ENCODE results near the gene CD164. TPM values are rescaled to one million over a fixed set of nuclear protein-coding genes. Genes with fewer than 3 reads are reported as not detected.

Gene CD164
- total and polyA plus RNA-seq, 2 of the 13 experiments (the other 11 are each of a cell fraction or from before 2014, with no cell fraction given): 222 to 293 TPM

DNA sequence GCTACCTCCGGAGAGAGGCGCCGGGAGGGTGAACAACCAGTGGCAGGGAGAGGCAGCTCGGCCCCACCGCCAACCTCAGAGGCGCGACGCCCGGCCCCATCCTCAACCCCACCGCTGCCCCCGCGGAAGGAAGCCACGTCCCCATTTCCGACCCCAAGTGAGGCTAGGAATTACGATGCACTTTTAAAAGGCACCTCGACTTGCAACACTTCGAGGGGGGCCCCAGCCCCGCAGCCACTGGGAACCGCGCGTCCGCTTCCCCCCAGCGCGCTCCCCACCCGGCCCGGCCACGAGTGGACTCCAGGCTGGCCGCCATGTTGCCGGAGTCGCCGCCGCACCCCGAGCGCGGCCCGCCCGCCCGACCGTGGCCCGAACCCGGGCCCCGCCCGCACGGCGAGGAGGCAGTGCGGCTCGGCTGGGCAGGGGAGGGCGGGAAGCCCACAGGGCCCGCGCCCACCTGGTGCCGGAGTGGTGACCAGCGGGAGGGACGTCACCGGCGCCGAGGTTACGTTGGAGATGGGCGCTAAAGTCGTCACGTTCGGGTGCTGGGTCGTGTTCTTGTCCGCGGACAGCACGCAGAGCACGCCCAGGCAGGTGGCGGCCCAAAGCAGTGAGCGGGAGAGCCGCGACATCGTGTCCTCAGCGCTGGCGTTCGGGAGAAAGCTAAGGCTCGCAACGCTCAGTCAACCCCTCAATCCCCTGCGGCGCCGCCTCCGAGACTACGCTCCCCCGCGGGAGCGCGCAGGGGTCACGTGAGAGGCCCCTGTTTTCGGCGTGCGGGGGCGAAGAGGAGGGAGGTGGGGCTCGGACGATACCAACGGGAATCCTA is at the start of gene CD164 (continued):
- TF ChIP-seq, protein P1, sequence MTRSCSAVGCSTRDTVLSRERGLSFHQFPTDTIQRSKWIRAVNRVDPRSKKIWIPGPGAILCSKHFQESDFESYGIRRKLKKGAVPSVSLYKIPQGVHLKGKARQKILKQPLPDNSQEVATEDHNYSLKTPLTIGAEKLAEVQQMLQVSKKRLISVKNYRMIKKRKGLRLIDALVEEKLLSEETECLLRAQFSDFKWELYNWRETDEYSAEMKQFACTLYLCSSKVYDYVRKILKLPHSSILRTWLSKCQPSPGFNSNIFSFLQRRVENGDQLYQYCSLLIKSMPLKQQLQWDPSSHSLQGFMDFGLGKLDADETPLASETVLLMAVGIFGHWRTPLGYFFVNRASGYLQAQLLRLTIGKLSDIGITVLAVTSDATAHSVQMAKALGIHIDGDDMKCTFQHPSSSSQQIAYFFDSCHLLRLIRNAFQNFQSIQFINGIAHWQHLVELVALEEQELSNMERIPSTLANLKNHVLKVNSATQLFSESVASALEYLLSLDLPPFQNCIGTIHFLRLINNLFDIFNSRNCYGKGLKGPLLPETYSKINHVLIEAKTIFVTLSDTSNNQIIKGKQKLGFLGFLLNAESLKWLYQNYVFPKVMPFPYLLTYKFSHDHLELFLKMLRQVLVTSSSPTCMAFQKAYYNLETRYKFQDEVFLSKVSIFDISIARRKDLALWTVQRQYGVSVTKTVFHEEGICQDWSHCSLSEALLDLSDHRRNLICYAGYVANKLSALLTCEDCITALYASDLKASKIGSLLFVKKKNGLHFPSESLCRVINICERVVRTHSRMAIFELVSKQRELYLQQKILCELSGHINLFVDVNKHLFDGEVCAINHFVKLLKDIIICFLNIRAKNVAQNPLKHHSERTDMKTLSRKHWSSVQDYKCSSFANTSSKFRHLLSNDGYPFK (CRISPR knock-in tag; IDR thresholded peaks at IDR 0.05; ENCODE audit: borderline replicate concordance): no peak
- TF ChIP-seq, protein P2, sequence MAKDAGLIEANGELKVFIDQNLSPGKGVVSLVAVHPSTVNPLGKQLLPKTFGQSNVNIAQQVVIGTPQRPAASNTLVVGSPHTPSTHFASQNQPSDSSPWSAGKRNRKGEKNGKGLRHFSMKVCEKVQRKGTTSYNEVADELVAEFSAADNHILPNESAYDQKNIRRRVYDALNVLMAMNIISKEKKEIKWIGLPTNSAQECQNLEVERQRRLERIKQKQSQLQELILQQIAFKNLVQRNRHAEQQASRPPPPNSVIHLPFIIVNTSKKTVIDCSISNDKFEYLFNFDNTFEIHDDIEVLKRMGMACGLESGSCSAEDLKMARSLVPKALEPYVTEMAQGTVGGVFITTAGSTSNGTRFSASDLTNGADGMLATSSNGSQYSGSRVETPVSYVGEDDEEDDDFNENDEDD (CRISPR knock-in tag; IDR thresholded peaks at IDR 0.05; ENCODE audit: borderline replicate concordance): no peak; the same call in 1 of the 2 replicates
- peak; percentile 83; the same call in 1 of the 2 replicates for TF ChIP-seq ZNF234 (CRISPR knock-in tag; conservative IDR thresholded peaks at IDR 0.05)
- TF ChIP-seq NFYC (CRISPR knock-in tag; IDR thresholded peaks at IDR 0.05): no peak
- TF ChIP-seq RBM39 (IDR thresholded peaks at IDR 0.05; ENCODE audit: low read depth, low read length, poor library complexity, severe bottlenecking): peak; percentile 81
- TF ChIP-seq ZNF34 (CRISPR knock-in tag; IDR thresholded peaks at IDR 0.05; ENCODE audit: borderline replicate concordance): no peak
- TF ChIP-seq YY1 (IDR thresholded peaks at IDR 0.05; ENCODE audit: insufficient read depth, insufficient replicate concordance, low read depth, low read length): peak; percentile 91
- peak; percentile 65 for TF ChIP-seq KDM5B (CRISPR knock-in tag; IDR thresholded peaks at IDR 0.05; ENCODE audit: borderline replicate concordance)
- TF ChIP-seq ZSCAN5A (CRISPR knock-in tag; IDR thresholded peaks at IDR 0.05; ENCODE audit: borderline replicate concordance): no peak; the same call in 1 of the 2 replicates
- peak; percentile 53; the same call in 1 of the 2 replicates for TF ChIP-seq NFKBIZ (CRISPR knock-in tag; IDR thresholded peaks at IDR 0.05)
- no peak for TF ChIP-seq ZNF530 (CRISPR knock-in tag; IDR thresholded peaks at IDR 0.05; ENCODE audit: low read depth)
- TF ChIP-seq RFXANK (CRISPR knock-in tag; IDR thresholded peaks at IDR 0.05): no peak

Data from HepG2 (cell line).